GM12878 (cell line): ENCODE results near the gene PSMC3. TPM values are rescaled to one million over a fixed set of nuclear protein-coding genes. Genes with fewer than 3 reads are reported as not detected.

ENCODE experiments used
- ATF3 ChIP-seq: IDR thresholded peaks from 2 replicates; pipeline ENCODE4 v1.6.1; 2011; ENCODE audit warnings: low read depth, mild to moderate bottlenecking, low read length, moderate library complexity, borderline replicate concordance; ENCODE audit errors: extremely low read depth
- E2F8 ChIP-seq: fragments of 450-650 bp; IDR thresholded peaks from 2 replicates; pipeline ENCODE4 v1.6.1; 2018; ENCODE audit warnings: mild to moderate bottlenecking, low read depth, moderate library complexity; ENCODE audit not compliant: partially characterized antibody
- E4F1 ChIP-seq: fragments of 450-650 bp; IDR thresholded peaks from 2 replicates; pipeline ENCODE4 v1.6.1; 2018; ENCODE audit warnings: borderline replicate concordance, mild to moderate bottlenecking; ENCODE audit not compliant: partially characterized antibody
- FOS ChIP-seq: IDR thresholded peaks from 3 replicates; pipeline ENCODE4 v1.6.1; 2011; ENCODE audit warnings: borderline replicate concordance; ENCODE audit not compliant: insufficient read length; ENCODE audit errors: extremely low read depth
- FOXM1 ChIP-seq: IDR thresholded peaks from 2 replicates; pipeline ENCODE4 v1.6.1; 2012; ENCODE audit warnings: low read depth, mild to moderate bottlenecking, inconsistent platforms, low read length, moderate library complexity
- HDAC6 ChIP-seq: fragments of 200-600 bp; sonication (generic); IDR thresholded peaks from one replicate; pipeline ENCODE4 v1.8.0; 2017; ENCODE audit warnings: antibody characterized with exemption; ENCODE audit not compliant: unreplicated experiment
- MEF2B ChIP-seq: fragments of 450-650 bp; IDR thresholded peaks from 2 replicates; pipeline ENCODE4 v1.6.1; 2018; ENCODE audit warnings: mild to moderate bottlenecking, moderate library complexity; ENCODE audit not compliant: partially characterized antibody, poor library complexity, severe bottlenecking
- NFYB ChIP-seq: IDR thresholded peaks from 2 replicates; pipeline ENCODE4 v1.6.1; 2011; ENCODE audit warnings: low read depth, mild to moderate bottlenecking, low read length, improper control_type of control experiment, moderate library complexity; ENCODE audit not compliant: insufficient read depth
- PKNOX1 ChIP-seq: fragments of 450-650 bp; IDR thresholded peaks from 2 replicates; pipeline ENCODE4 v1.6.1; 2016; ENCODE audit warnings: mild to moderate bottlenecking
- RAD21 ChIP-seq: IDR thresholded peaks from 2 replicates; pipeline ENCODE4 v1.6.1; 2011; ENCODE audit warnings: mild to moderate bottlenecking, low read depth, low read length, moderate library complexity; ENCODE audit not compliant: insufficient read depth
- RAD51 ChIP-seq: fragments of 450-650 bp; IDR thresholded peaks from 2 replicates; pipeline ENCODE4 v1.6.1; 2016; ENCODE audit warnings: moderate library complexity, mild to moderate bottlenecking, inconsistent platforms
- SIX5 ChIP-seq: IDR thresholded peaks from 2 replicates; pipeline ENCODE4 v1.6.1; 2011; ENCODE audit warnings: mild to moderate bottlenecking, low read depth, low read length, moderate library complexity; ENCODE audit not compliant: severe bottlenecking
- SREBF2 ChIP-seq: IDR thresholded peaks from 2 replicates; pipeline ENCODE4 v1.6.1; 2012; ENCODE audit warnings: mild to moderate bottlenecking, low read length
- TCF3 ChIP-seq: IDR thresholded peaks from 2 replicates; pipeline ENCODE4 v1.6.1; 2012; ENCODE audit warnings: low read depth, mild to moderate bottlenecking, low read length, borderline replicate concordance; ENCODE audit not compliant: insufficient read depth
- TCF7 ChIP-seq: IDR thresholded peaks from 2 replicates; pipeline ENCODE4 v1.6.1; 2014; ENCODE audit warnings: antibody characterized with exemption, borderline replicate concordance
- ZBTB40 ChIP-seq: fragments of 450-650 bp; IDR thresholded peaks from 2 replicates; pipeline ENCODE4 v1.6.1; 2016; ENCODE audit warnings: mild to moderate bottlenecking, moderate library complexity, borderline replicate concordance
- ZNF622 ChIP-seq: fragments of 450-650 bp; IDR thresholded peaks from 2 replicates; pipeline ENCODE4 v1.6.1; 2017; ENCODE audit warnings: mild to moderate bottlenecking, inconsistent platforms
- polyA plus RNA-seq, 11 experiments: library from polyadenylated mRNA; depleted of rRNA in 4 of 11; unstranded in 6 of 11; stranded (reverse) in 5 of 11; fragments of >200 nt; fragmentation: Nextera tagmentation in 4 of 11; fragmentation: Illumina TruSeq in 1 of 11; extraction: Ambion mirVana in 4 of 11; extraction: Trizol in 1 of 11; gene quantifications; 1 replicate in 1 of 11; 2 replicates in 10 of 11; pipeline versions ENCODE4 v1.2.1 to v1.2.3, GENCODE V29; 2011 to 2016; ENCODE audit warnings: inconsistent platforms in 2 of 11, missing spikeins in 2 of 11, low read depth in 1 of 11
- total RNA-seq, 4 experiments: library from RNA; depleted of rRNA in 3 of 4; stranded (reverse); fragments of >200 nt in 3 of 4; fragmentation: Illumina TruSeq in 1 of 4; extraction: Trizol in 1 of 4; gene quantifications; 2 replicates each; pipeline versions ENCODE4 v1.2.1 to v1.2.3, GENCODE V29; 2013 to 2021

PSMC3 gene
- total and polyA plus RNA-seq, 10 of the 15 experiments (the other 5 are each of a cell fraction or from before 2014, with no cell fraction given), result 39.5 to 289 (median 155) TPM

GRCh38 chr11:47407746-47408590, 18.3 kb downstream of the PSMC3 start, which contains the start of gene SLC39A13 (continued):
- TF ChIP-seq FOXM1 (peak; percentile 41; the same call in 1 of the 2 replicates), HDAC6 (no peak), ZNF622 (no peak), RAD51 (no peak), TCF7 (no peak), ATF3 (no peak), PKNOX1 (peak; percentile 33; the same call in 1 of the 2 replicates), ZBTB40 (peak; percentile 96), TCF3 (peak; percentile 54; the same call in 1 of the 2 replicates), SIX5 (peak; percentile 78), FOS (no peak), E4F1 (peak; percentile 56), NFYB (no peak), SREBF2 (peak; percentile 67; the same call in 1 of the 2 replicates), RAD21 (peak; percentile 87), E2F8 (no peak), MEF2B (peak; percentile 68)
